ENCODE measurements around the gene ATAD1.

The ATAD1 gene

GRCh38 chr10:87842220-87842641 is 24.2 kb upstream of the ATAD1 start:
- H3K4me2 ChIP-seq (ENCODE audit: low read depth, low read length, poor library complexity, severe bottlenecking): no peak overlapping the region
- TF ChIP-seq EZH2phosphoT487 (IDR thresholded peaks at IDR 0.05; ENCODE audit: borderline replicate concordance) (no peak), CTCF (conservative IDR thresholded peaks at IDR 0.05; ENCODE audit: low read length) (no peak)

GRCh38 chr10:87841186-87841585 is 23.2 kb upstream of the ATAD1 start:
- Histone ChIP-seq H3K9me3 (ENCODE audit: insufficient read depth, low read depth, low read length) (no peaks in the 10 kb centered on the region), H3K79me2 (ENCODE audit: insufficient read depth, low read length) (no peaks in the 10 kb centered on the region), H3F3A (ENCODE audit: low read depth) (no peaks in the 10 kb centered on the region), H3K9me2 (replicated peaks; ENCODE audit: low read depth, low read length) (no peaks in the 10 kb centered on the region), H2AFZ (ENCODE audit: low read length) (no peak overlapping the region), H3K4me2 (ENCODE audit: low read depth, low read length, poor library complexity, severe bottlenecking) (no peak overlapping the region), H3K4me3 (ENCODE audit: low read length, poor library complexity, severe bottlenecking) (no peak overlapping the region), H3K36me3 (ENCODE audit: insufficient read depth, low read length) (no peaks in the 10 kb centered on the region), H3K9ac (ENCODE audit: low read depth, low read length, poor library complexity, severe bottlenecking) (no peak overlapping the region), H4K20me1 (ENCODE audit: insufficient read depth, low read length, poor library complexity, severe bottlenecking) (no peaks in the 10 kb centered on the region), H3K4me1 (ENCODE audit: insufficient read depth, low read length, poor library complexity, severe bottlenecking) (no peaks in the 10 kb centered on the region), H3K27me3 (ENCODE audit: insufficient read depth, low read length, poor library complexity, severe bottlenecking) (no peaks in the 10 kb centered on the region)
- no peak for TF ChIP-seq CTCF (conservative IDR thresholded peaks at IDR 0.05; ENCODE audit: low read length)

More at GRCh38 chr10:87842220-87842641, 24.2 kb upstream of the ATAD1 start:
- H3K9me3 ChIP-seq (ENCODE audit: insufficient read depth, low read depth, low read length): no peaks in the 10 kb centered on the region
- no peak overlapping the region for H3K9ac ChIP-seq (ENCODE audit: low read depth, low read length, poor library complexity, severe bottlenecking)
- H2AFZ ChIP-seq (ENCODE audit: low read length): no peak overlapping the region
- no peaks in the 10 kb centered on the region for H3K9me2 ChIP-seq (replicated peaks; ENCODE audit: low read depth, low read length)
- H3F3A ChIP-seq (ENCODE audit: low read depth): no peaks in the 10 kb centered on the region
- H3K36me3 ChIP-seq (ENCODE audit: insufficient read depth, low read length): no peaks in the 10 kb centered on the region
- H3K27me3 ChIP-seq (ENCODE audit: insufficient read depth, low read length, poor library complexity, severe bottlenecking): no peaks in the 10 kb centered on the region
- no peaks in the 10 kb centered on the region for H3K79me2 ChIP-seq (ENCODE audit: insufficient read depth, low read length)
- H3K4me3 ChIP-seq (ENCODE audit: low read length, poor library complexity, severe bottlenecking): no peak overlapping the region
- H4K20me1 ChIP-seq (ENCODE audit: insufficient read depth, low read length, poor library complexity, severe bottlenecking): no peaks in the 10 kb centered on the region
- H3K4me1 ChIP-seq (ENCODE audit: insufficient read depth, low read length, poor library complexity, severe bottlenecking): no peaks in the 10 kb centered on the region

- no peak for TF ChIP-seq EZH2phosphoT487 (IDR thresholded peaks at IDR 0.05; ENCODE audit: borderline replicate concordance)
- no peak for TF ChIP-seq CTCF (conservative IDR thresholded peaks at IDR 0.05; ENCODE audit: low read length)
- Histone ChIP-seq H3K4me2 (ENCODE audit: low read depth, low read length, poor library complexity, severe bottlenecking) (no peak overlapping the region), H3K9me3 (ENCODE audit: insufficient read depth, low read depth, low read length) (no peaks in the 10 kb centered on the region), H3K9ac (ENCODE audit: low read depth, low read length, poor library complexity, severe bottlenecking) (no peak overlapping the region), H3F3A (ENCODE audit: low read depth) (no peaks in the 10 kb centered on the region), H3K27me3 (ENCODE audit: insufficient read depth, low read length, poor library complexity, severe bottlenecking) (no peaks in the 10 kb centered on the region), H3K4me1 (ENCODE audit: insufficient read depth, low read length, poor library complexity, severe bottlenecking) (no peaks in the 10 kb centered on the region), H3K79me2 (ENCODE audit: insufficient read depth, low read length) (no peaks in the 10 kb centered on the region), H3K9me2 (replicated peaks; ENCODE audit: low read depth, low read length) (no peaks in the 10 kb centered on the region), H3K4me3 (ENCODE audit: low read length, poor library complexity, severe bottlenecking) (no peak overlapping the region), H4K20me1 (ENCODE audit: insufficient read depth, low read length, poor library complexity, severe bottlenecking) (no peaks in the 10 kb centered on the region), H2AFZ (ENCODE audit: low read length) (no peak overlapping the region), H3K36me3 (ENCODE audit: insufficient read depth, low read length) (no peaks in the 10 kb centered on the region)
Measured at GRCh38 chr10:87838650-87839049, 20.6 kb upstream of the ATAD1 start.
